ENCODE measurements around the gene ARHGEF6. TPM values are rescaled to one million over a fixed set of nuclear protein-coding genes. Genes with fewer than 3 reads are reported as not detected.
A peak's percentile ranks its signal among the peaks of the same experiment; 100 is the strongest.

Gene ARHGEF6
- total RNA-seq, 4 donors from 2014 or later: 23.7 to 41.1 (median 29.6) TPM

DNA sequence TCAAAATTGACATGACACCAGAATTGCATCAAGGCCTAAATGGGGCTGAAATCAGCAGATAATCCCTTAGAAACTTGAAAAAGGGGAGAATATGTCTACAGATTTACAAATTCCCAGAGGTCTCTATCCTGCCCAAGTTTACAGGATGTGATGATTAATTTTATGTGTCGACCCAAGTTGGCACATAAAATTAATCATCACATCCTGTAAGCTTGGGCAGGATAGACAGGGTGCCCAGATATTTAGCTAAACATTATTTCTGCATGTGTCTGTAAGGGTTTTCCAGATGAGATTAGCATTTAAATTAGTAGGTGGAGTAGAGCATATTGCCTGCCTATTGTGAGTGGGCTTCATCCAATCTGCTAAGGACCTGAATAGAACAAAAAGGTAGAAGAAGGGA, 52.3 kb downstream of the ARHGEF6 start:
- Histone ChIP-seq H3K9me3 (no peaks in the 10 kb centered on the region), H3K36me3 (peaks cover 0 to 5% (median 0%) of the 10 kb centered on the region in 3 donors), H3K4me1 (peaks cover 0 to 23% (median 9%) of the 10 kb centered on the region in 4 donors), H3K27me3 (no peaks in the 10 kb centered on the region), H3K4me3 (no peak overlapping the region), H3K27ac (no peak overlapping the region)
- 33 to 56% methylated on average over 1 of the region's 1 CpG for WGBS, 2 donors
- TF ChIP-seq EP300 (IDR thresholded peaks at IDR 0.05): no peak
- no peak for TF ChIP-seq POLR2A (IDR thresholded peaks at IDR 0.05)
- TF ChIP-seq, protein P1, sequence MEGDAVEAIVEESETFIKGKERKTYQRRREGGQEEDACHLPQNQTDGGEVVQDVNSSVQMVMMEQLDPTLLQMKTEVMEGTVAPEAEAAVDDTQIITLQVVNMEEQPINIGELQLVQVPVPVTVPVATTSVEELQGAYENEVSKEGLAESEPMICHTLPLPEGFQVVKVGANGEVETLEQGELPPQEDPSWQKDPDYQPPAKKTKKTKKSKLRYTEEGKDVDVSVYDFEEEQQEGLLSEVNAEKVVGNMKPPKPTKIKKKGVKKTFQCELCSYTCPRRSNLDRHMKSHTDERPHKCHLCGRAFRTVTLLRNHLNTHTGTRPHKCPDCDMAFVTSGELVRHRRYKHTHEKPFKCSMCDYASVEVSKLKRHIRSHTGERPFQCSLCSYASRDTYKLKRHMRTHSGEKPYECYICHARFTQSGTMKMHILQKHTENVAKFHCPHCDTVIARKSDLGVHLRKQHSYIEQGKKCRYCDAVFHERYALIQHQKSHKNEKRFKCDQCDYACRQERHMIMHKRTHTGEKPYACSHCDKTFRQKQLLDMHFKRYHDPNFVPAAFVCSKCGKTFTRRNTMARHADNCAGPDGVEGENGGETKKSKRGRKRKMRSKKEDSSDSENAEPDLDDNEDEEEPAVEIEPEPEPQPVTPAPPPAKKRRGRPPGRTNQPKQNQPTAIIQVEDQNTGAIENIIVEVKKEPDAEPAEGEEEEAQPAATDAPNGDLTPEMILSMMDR (IDR thresholded peaks at IDR 0.05): no peak
- DNase-seq (ENCODE audit: low spot score in 2 of 2): no peak

DNA sequence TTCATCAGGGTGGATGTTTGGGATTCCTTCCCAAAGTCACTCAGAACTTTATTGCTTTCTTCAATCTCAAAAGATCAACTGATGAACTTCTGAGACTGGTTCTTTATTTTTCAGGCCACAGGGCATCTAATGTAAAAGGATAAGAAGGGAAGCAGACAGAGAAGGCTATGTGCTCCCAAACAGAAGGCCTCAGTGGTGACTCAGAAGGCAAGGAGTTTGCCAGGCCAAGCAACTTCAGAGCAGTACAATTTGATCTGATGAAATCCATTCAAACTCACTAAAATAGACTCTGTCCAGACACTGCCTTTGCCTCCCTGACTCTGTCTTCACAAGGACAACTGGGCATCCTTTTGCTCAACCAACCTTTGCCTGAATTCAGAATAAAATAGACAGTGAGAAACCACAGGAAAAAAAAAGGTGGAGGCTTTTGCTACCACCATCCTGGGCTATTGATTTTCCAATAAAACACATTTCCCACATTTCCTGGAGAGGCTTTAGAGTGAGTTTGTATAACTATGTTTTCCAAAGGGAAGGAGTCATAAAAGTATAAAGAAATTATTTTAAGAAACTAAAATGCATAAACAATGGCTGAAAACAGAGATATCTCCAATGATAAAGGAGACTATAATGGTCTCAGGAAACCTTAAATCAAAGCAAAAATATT, 55.2 kb downstream of the ARHGEF6 start:
- no peak overlapping the region for H3K4me3 ChIP-seq
- no peaks in the 10 kb centered on the region for H3K9me3 ChIP-seq
- H3K27me3 ChIP-seq: no peaks in the 10 kb centered on the region
- H3K27ac ChIP-seq: peak overlapping the region in 2 of 4 donors; percentile 41 to 78
- H3K36me3 ChIP-seq: no peaks in the 10 kb centered on the region
- TF ChIP-seq EP300 (IDR thresholded peaks at IDR 0.05): peak in 1 of 2 donors; percentile 28
- TF ChIP-seq POLR2A (IDR thresholded peaks at IDR 0.05): no peak
- peaks cover 0 to 23% (median 9%) of the 10 kb centered on the region in 4 donors for H3K4me1 ChIP-seq
- peak in 1 of 2 donors; percentile 10 for DNase-seq (ENCODE audit: low spot score in 2 of 2)

DNA sequence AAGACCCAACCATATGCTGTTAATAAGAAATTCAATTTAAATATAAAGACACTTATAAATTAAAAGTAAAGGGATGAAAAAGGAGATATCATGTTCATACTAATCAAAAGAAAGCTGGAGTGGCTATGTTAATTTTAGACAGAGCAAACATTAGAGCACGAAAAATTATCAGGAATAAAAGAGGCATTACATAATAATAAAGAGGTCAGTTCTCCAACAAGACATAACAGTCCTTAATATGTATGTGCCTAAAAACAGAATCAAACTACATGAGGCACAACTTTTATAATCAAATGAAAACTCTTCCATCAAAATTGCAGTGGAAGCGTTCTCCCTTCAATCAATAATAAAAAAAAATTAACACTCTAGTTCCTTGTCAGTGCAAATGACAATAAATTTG, 62.6 kb downstream of the ARHGEF6 start:
- 62 to 88% methylated on average over 2 of the region's 2 CpGs for WGBS, 2 donors
- no peak overlapping the region for H3K4me3 ChIP-seq
- no peaks in the 10 kb centered on the region for H3K27me3 ChIP-seq
- no peak overlapping the region for H3K27ac ChIP-seq
- H3K4me1 ChIP-seq: peaks cover 0 to 9% (median 0%) of the 10 kb centered on the region in 4 donors
- no peak for TF ChIP-seq EP300 (IDR thresholded peaks at IDR 0.05)
- no peak for TF ChIP-seq POLR2A (IDR thresholded peaks at IDR 0.05)
- TF ChIP-seq, protein P1 (IDR thresholded peaks at IDR 0.05): no peak
- no peaks in the 10 kb centered on the region for H3K36me3 ChIP-seq
- DNase-seq (ENCODE audit: low spot score in 2 of 2): no peak
- no peaks in the 10 kb centered on the region for H3K9me3 ChIP-seq

DNA sequence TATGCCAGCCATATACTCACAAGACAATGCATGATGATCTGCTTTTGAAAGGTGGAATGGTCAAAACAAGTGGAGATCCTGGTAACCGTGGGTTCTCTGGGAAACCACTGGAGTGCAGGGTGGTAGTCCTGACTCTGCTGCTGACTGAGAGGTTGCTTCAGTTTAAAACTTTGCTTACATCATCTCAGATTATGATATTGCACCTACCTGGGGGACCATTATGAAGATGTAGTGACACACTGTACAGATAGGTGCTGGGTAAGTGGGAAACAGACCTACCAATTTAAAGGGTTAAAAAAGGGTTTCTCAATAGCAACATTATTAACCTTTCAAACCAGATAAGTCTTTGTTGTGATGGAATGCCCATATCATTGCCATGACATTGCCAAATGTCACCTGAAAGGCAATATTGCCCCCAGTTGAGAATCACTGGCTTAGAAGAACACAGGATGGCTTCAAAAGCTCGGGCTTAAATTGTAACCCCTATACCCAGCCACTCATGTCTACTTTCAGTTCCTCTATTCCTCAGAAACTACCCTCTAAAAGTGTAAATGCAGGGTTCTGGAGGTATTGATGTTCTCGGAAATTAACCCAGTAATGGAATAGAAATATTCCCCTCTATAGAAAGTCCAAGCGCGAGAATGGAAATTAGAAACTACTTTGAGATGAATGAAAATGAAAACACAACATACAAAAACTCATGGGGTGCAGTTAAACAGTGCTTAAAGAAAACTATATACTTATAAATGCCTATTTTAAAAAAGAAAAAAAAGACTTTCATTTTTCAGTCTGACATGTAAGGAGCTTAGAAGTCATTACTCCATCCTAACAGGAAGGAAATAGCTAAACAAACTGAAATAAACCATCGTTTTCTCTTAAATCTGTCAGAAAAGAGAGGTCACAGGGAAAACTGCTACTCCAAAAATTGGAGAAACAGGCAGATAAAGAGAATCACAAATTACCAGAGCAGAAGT, 65.8 kb downstream of the ARHGEF6 start:
- no peaks in the 10 kb centered on the region for H3K36me3 ChIP-seq
- no peak for TF ChIP-seq POLR2A (IDR thresholded peaks at IDR 0.05)
- TF ChIP-seq, protein P1 (IDR thresholded peaks at IDR 0.05): no peak
- no peak for TF ChIP-seq EP300 (IDR thresholded peaks at IDR 0.05)
- no peak overlapping the region for H3K4me3 ChIP-seq
- 71 to 75% methylated on average over 5 to 6 of the region's 6 CpGs for WGBS, 2 donors
- peaks cover 0 to 1% of the 10 kb centered on the region in 2 donors for H3K27me3 ChIP-seq
- no peak overlapping the region for H3K27ac ChIP-seq
- H3K4me1 ChIP-seq: peaks cover 0 to 19% (median 0%) of the 10 kb centered on the region in 4 donors
- no peaks in the 10 kb centered on the region for H3K9me3 ChIP-seq
- DNase-seq (ENCODE audit: low spot score in 2 of 2): no peak

DNA sequence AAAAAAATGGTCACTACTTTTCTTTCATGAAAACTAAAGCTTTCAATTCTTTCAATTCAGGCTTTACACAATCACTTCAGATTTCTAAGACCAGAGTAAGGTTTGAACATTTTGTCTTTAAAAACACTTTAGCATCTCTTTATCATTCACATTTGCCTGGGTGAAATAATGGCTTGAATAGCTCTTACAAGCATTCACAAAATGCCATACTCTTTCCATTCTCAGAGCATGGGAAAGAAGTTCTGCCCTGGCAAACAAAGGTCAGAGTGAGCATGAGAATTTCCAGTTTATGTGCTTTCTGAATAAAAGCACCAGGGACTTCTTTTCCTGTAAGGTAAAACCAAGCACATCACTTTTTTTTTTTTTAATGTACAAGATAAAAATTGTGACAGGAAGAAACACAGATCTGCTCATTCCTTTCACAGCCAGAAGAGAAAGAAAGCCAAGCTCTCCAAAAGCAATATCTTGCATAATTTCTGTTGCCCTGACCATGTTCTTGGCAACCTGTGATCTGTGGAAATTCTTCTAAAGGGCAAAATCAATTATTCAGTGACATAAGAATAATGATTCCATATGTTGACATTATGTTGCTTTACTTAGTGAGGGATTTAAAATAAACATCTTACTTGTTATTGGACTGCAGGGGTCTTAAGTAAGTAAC, 68.0 kb downstream of the ARHGEF6 start:
- H3K36me3 ChIP-seq: no peaks in the 10 kb centered on the region
- H3K9me3 ChIP-seq: no peaks in the 10 kb centered on the region
- TF ChIP-seq, protein P1 (IDR thresholded peaks at IDR 0.05): no peak
- TF ChIP-seq POLR2A (IDR thresholded peaks at IDR 0.05): no peak
- TF ChIP-seq EP300 (IDR thresholded peaks at IDR 0.05): no peak
- H3K27ac ChIP-seq: peak overlapping the region in 1 of 4 donors; percentile 0
- peaks cover 0 to 19% (median 0%) of the 10 kb centered on the region in 4 donors for H3K4me1 ChIP-seq
- DNase-seq (ENCODE audit: low spot score in 2 of 2): no peak
- no peak overlapping the region for H3K4me3 ChIP-seq
- H3K27me3 ChIP-seq: peaks cover 0 to 5% of the 10 kb centered on the region in 2 donors

Data from tibial nerve (tissue), 4 donors.